Fibroblast of lung (primary cell): Measurements from ENCODE around the gene FTCDNL1. TPM values are rescaled to one million over a fixed set of nuclear protein-coding genes. Genes with fewer than 3 reads are reported as not detected.

Source experiments
- DNase-seq, 2 donors: peaks; one replicate each; pipeline versions ENCODE4 v3.0.0 to v3.0.0-alpha.2; 2010; ENCODE audit warnings: low read depth in 2 of 2
- H2AFZ ChIP-seq: 2 replicates; pipeline ENCODE4 v1.5.1; 2012; ENCODE audit warnings: low read length, control low read depth, inconsistent platforms
- H3K27ac ChIP-seq: 2 replicates; pipeline ENCODE4 v1.5.1; 2011; ENCODE audit warnings: low read length, control low read depth; ENCODE audit not compliant: insufficient read depth
- H3K27me3 ChIP-seq: 2 replicates; pipeline ENCODE4 v1.5.1; 2011; ENCODE audit warnings: mild to moderate bottlenecking, low read length; ENCODE audit not compliant: control insufficient read depth, insufficient read depth
- H3K36me3 ChIP-seq: 2 replicates; pipeline ENCODE4 v1.5.1; 2011; ENCODE audit warnings: low read length; ENCODE audit not compliant: control insufficient read depth, insufficient read depth
- H3K4me1 ChIP-seq: 2 replicates; pipeline ENCODE4 v1.5.1; 2011; ENCODE audit warnings: low read length; ENCODE audit not compliant: control insufficient read depth, insufficient read depth; ENCODE audit errors: extremely low read depth
- H3K4me2 ChIP-seq: 2 replicates; pipeline ENCODE4 v1.5.1; 2011; ENCODE audit warnings: low read length, control low read depth; ENCODE audit not compliant: insufficient read depth; ENCODE audit errors: extremely low read depth
- H3K4me3 ChIP-seq, 4 experiments: fragments of 200-600 bp in 1 of 4; sonication (generic) in 1 of 4; replicated peaks in 1 of 4; 2 replicates each; pipeline ENCODE4 v1.5.1; 2011 to 2016; ENCODE audit warnings: low read length in 4 of 4, low read depth in 3 of 4, mild to moderate bottlenecking in 3 of 4, control low read depth in 2 of 4, inconsistent platforms in 1 of 4, mixed read lengths in 1 of 4; ENCODE audit not compliant: insufficient read depth in 1 of 4; ENCODE audit errors: control extremely low read depth in 1 of 4
- H3K79me2 ChIP-seq: 2 replicates; pipeline ENCODE4 v1.5.1; 2012; ENCODE audit warnings: mild to moderate bottlenecking, low read length, inconsistent platforms; ENCODE audit not compliant: control insufficient read depth, insufficient read depth
- H3K9ac ChIP-seq: 2 replicates; pipeline ENCODE4 v1.5.1; 2011; ENCODE audit warnings: mild to moderate bottlenecking, low read length, control low read depth; ENCODE audit not compliant: insufficient read depth
- H3K9me3 ChIP-seq: 2 replicates; pipeline ENCODE4 v1.5.1; 2012; ENCODE audit warnings: low read depth, low read length; ENCODE audit not compliant: control insufficient read depth, insufficient read depth
- H4K20me1 ChIP-seq: 2 replicates; pipeline ENCODE4 v1.5.1; 2011; ENCODE audit warnings: low read length; ENCODE audit not compliant: control insufficient read depth, insufficient read depth; ENCODE audit errors: extremely low read depth
- CTCF ChIP-seq, 2 donors: IDR thresholded peaks in 1 of 2; conservative IDR thresholded peaks in 1 of 2; 1 replicate in 1 of 2; 2 replicates in 1 of 2; pipeline ENCODE4 v1.5.1; 2011 to 2012; ENCODE audit warnings: low read length in 2 of 2, control low read depth in 1 of 2, inconsistent platforms in 1 of 2, low read depth in 1 of 2, mild to moderate bottlenecking in 1 of 2
- EZH2 ChIP-seq: IDR thresholded peaks from 2 replicates; pipeline ENCODE4 v1.5.1; 2012; ENCODE audit warnings: low read length, control low read depth, mild to moderate bottlenecking; ENCODE audit errors: missing control alignments
- polyA plus RNA-seq, 2 donors: library from polyadenylated mRNA; depleted of rRNA in 1 of 2; stranded (reverse) in 1 of 2; unstranded in 1 of 2; fragments of >200 nt; gene quantifications; 2 replicates each; pipeline ENCODE4 v1.2.1, GENCODE V29; 2011 to 2012; ENCODE audit warnings: missing spikeins in 1 of 2
- total RNA-seq: library from RNA; depleted of rRNA; stranded (reverse); fragments of >200 nt; gene quantifications from 2 replicates; pipeline ENCODE4 v1.2.1, GENCODE V29; 2014

The FTCDNL1 gene
- total and polyA plus RNA-seq, 2 donors (not counting 1 experiment from before 2014, with no cell fraction given): 1.0 to 3.6 TPM

GRCh38 chr2:199742884-199743283, 108.1 kb downstream of the FTCDNL1 start:
- H3K27me3 ChIP-seq: no peaks in the 10 kb centered on the region
- H3K4me3 ChIP-seq: no peak overlapping the region
- H4K20me1 ChIP-seq: no peaks in the 10 kb centered on the region
- H3K9me3 ChIP-seq: no peaks in the 10 kb centered on the region
- no peak for DNase-seq
- no peaks in the 10 kb centered on the region for H3K36me3 ChIP-seq
- no peak overlapping the region for H3K4me2 ChIP-seq
- TF ChIP-seq EZH2 (no peak), CTCF (conservative IDR thresholded peaks at IDR 0.05 in 1 of 2, IDR thresholded peaks at IDR 0.05 in 1 of 2; ENCODE audit: low read depth in 1 of 2, low read length in 2 of 2) (no peak)
- H3K4me1 ChIP-seq: peaks cover 2% of the 10 kb centered on the region
- H3K9ac ChIP-seq: no peak overlapping the region
- H3K27ac ChIP-seq: no peak overlapping the region
- no peaks in the 10 kb centered on the region for H3K79me2 ChIP-seq
- H2AFZ ChIP-seq: no peak overlapping the region

GRCh38 chr2:199740111-199740428, 110.9 kb downstream of the FTCDNL1 start:
- no peak overlapping the region for H2AFZ ChIP-seq

GRCh38 chr2:199739413-199740110, 111.4 kb downstream of the FTCDNL1 start:
- Histone ChIP-seq H3K36me3 (no peaks in the 10 kb centered on the region), H3K9ac (no peak overlapping the region), H3K27me3 (peaks cover 2% of the 10 kb centered on the region), H4K20me1 (no peaks in the 10 kb centered on the region), H3K27ac (no peak overlapping the region), H3K79me2 (no peaks in the 10 kb centered on the region), H3K4me3 (no peak overlapping the region), H3K4me2 (no peak overlapping the region), H2AFZ (no peak overlapping the region), H3K4me1 (peaks cover 2% of the 10 kb centered on the region), H3K9me3 (no peaks in the 10 kb centered on the region)
- DNase-seq: peak; percentile 38 to 74
- TF ChIP-seq EZH2 (no peak), CTCF (conservative IDR thresholded peaks at IDR 0.05 in 1 of 2, IDR thresholded peaks at IDR 0.05 in 1 of 2; ENCODE audit: low read depth in 1 of 2, low read length in 2 of 2) (peak; percentile 82 to 85)

More at GRCh38 chr2:199740111-199740428, 110.9 kb downstream of the FTCDNL1 start:
- Histone ChIP-seq H3K27ac (no peak overlapping the region), H3K4me1 (peaks cover 2% of the 10 kb centered on the region), H3K27me3 (peaks cover 2% of the 10 kb centered on the region), H3K9me3 (no peaks in the 10 kb centered on the region), H3K9ac (no peak overlapping the region), H3K79me2 (no peaks in the 10 kb centered on the region), H4K20me1 (no peaks in the 10 kb centered on the region), H3K36me3 (no peaks in the 10 kb centered on the region), H3K4me3 (no peak overlapping the region), H3K4me2 (no peak overlapping the region)
- TF ChIP-seq CTCF (conservative IDR thresholded peaks at IDR 0.05 in 1 of 2, IDR thresholded peaks at IDR 0.05 in 1 of 2; ENCODE audit: low read depth in 1 of 2, low read length in 2 of 2) (no peak), EZH2 (no peak)
- no peak for DNase-seq
